ENCODE results near the gene TMEM50B.
"Not testable (repeated sequence)": the region's sequence is repeated elsewhere in the genome, so short reads cannot be mapped to it uniquely, and the experiment has no call there.

Gene TMEM50B

GRCh38 chr21:33433425-33434114 lies 46.2 kb downstream of the TMEM50B start:
- in situ Hi-C loops (cut with MboI; ENCODE audit: low sequenced_read_pairs): no loop called here

- in situ Hi-C loops (cut with MboI; ENCODE audit: low sequenced_read_pairs): no loop called here
Observed at GRCh38 chr21:33433001-33433400, 46.8 kb downstream of the TMEM50B start.

- in situ Hi-C loops (cut with MboI; ENCODE audit: low sequenced_read_pairs): no loop called here
Observed at GRCh38 chr21:33432496-33432895, 47.3 kb downstream of the TMEM50B start.

- in situ Hi-C loops (cut with MboI; ENCODE audit: low sequenced_read_pairs): no loop called here
Observed at GRCh38 chr21:33430858-33431257, 48.9 kb downstream of the TMEM50B start.

- in situ Hi-C loops (cut with MboI; ENCODE audit: low sequenced_read_pairs): no loop called here
Observed at GRCh38 chr21:33428669-33429068, 51.1 kb downstream of the TMEM50B start.

- in situ Hi-C loops (cut with MboI; ENCODE audit: low sequenced_read_pairs): no loop called here
Observed at GRCh38 chr21:33427051-33427450, 52.7 kb downstream of the TMEM50B start.

- in situ Hi-C loops (cut with MboI; ENCODE audit: low sequenced_read_pairs): no loop called here
Observed at GRCh38 chr21:33425825-33426224, 53.9 kb downstream of the TMEM50B start.

- in situ Hi-C loops (cut with MboI; ENCODE audit: low sequenced_read_pairs): no loop called here
Observed at GRCh38 chr21:33424214-33424613, 55.6 kb downstream of the TMEM50B start.

- in situ Hi-C loops (cut with MboI; ENCODE audit: low sequenced_read_pairs): no loop called here
Observed at GRCh38 chr21:33421713-33422393, 57.9 kb downstream of the TMEM50B start.

GRCh38 chr21:33419538-33420123 lies 60.1 kb downstream of the TMEM50B start:
- in situ Hi-C loops (cut with MboI; ENCODE audit: low sequenced_read_pairs): no loop called here

- in situ Hi-C loops (cut with MboI; ENCODE audit: low sequenced_read_pairs): no loop called here
Observed at GRCh38 chr21:33418691-33419090, 61.1 kb downstream of the TMEM50B start.

GRCh38 chr21:33414926-33415325 lies 64.8 kb downstream of the TMEM50B start:
- in situ Hi-C loops (cut with MboI; ENCODE audit: low sequenced_read_pairs): no loop called here

GRCh38 chr21:33414068-33414467 lies 65.7 kb downstream of the TMEM50B start:
- in situ Hi-C loops (cut with MboI; ENCODE audit: low sequenced_read_pairs): no loop called here

GRCh38 chr21:33412832-33413519 lies 66.8 kb downstream of the TMEM50B start:
- in situ Hi-C loops (cut with MboI; ENCODE audit: low sequenced_read_pairs): no loop called here

GRCh38 chr21:33412439-33412831 lies 67.3 kb downstream of the TMEM50B start:
- in situ Hi-C loops (cut with MboI; ENCODE audit: low sequenced_read_pairs): not testable (repeated sequence)

GRCh38 chr21:33411949-33412430 lies 67.8 kb downstream of the TMEM50B start:
- in situ Hi-C loops (cut with MboI; ENCODE audit: low sequenced_read_pairs): no loop called here

- in situ Hi-C loops (cut with MboI; ENCODE audit: low sequenced_read_pairs): no loop called here
Observed at GRCh38 chr21:33406493-33406892, 73.3 kb downstream of the TMEM50B start.

- in situ Hi-C loops (cut with MboI; ENCODE audit: low sequenced_read_pairs): no loop called here
Observed at GRCh38 chr21:33403786-33404585, 75.8 kb downstream of the TMEM50B start.

- in situ Hi-C loops (cut with MboI; ENCODE audit: low sequenced_read_pairs): no loop called here
Observed at GRCh38 chr21:33403128-33403785, 76.5 kb downstream of the TMEM50B start, which contains the start of gene IFNGR2. Gene IFNGR2, plus strand, starts transcription at chr21:33403413. Its CDS starts 131 bp downstream, at chr21:33403544.

Data from HL-60/S4 treated with retinoic acid at 250 ng/mL for 4 days and 3 days (cell line).